GM12874 (cell line): ENCODE measurements around the gene ZNF181.

Source experiments
- TF ChIP-seq, protein P1 (sequence below): IDR thresholded peaks from 2 replicates; pipeline ENCODE4 v1.5.1; 2011; ENCODE audit warnings: low read depth, mild to moderate bottlenecking, control low read depth, low read length, moderate library complexity; ENCODE audit not compliant: insufficient read depth

ZNF181 gene

DNA sequence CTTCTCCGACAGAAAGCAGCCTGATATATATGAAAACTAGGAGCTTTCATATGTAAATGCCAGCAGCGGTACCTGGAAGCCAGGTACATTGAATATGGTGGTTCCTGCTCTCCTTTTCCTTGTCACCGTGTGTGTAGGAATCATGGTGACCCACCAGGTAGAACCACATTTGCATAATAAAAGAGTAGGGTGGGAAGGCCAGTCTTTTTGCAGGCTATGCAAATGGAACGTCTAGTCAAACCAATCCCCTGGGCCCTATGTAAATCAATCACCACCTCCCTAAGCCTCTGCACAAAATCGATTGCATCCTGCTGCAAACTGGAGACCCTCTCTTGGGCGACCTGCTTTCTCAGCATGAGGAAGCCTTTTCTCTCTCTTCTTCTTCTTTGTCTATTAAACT is 22.2 kb upstream of the ZNF181 start:
- TF ChIP-seq, protein P1, sequence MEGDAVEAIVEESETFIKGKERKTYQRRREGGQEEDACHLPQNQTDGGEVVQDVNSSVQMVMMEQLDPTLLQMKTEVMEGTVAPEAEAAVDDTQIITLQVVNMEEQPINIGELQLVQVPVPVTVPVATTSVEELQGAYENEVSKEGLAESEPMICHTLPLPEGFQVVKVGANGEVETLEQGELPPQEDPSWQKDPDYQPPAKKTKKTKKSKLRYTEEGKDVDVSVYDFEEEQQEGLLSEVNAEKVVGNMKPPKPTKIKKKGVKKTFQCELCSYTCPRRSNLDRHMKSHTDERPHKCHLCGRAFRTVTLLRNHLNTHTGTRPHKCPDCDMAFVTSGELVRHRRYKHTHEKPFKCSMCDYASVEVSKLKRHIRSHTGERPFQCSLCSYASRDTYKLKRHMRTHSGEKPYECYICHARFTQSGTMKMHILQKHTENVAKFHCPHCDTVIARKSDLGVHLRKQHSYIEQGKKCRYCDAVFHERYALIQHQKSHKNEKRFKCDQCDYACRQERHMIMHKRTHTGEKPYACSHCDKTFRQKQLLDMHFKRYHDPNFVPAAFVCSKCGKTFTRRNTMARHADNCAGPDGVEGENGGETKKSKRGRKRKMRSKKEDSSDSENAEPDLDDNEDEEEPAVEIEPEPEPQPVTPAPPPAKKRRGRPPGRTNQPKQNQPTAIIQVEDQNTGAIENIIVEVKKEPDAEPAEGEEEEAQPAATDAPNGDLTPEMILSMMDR, result no peak

DNA sequence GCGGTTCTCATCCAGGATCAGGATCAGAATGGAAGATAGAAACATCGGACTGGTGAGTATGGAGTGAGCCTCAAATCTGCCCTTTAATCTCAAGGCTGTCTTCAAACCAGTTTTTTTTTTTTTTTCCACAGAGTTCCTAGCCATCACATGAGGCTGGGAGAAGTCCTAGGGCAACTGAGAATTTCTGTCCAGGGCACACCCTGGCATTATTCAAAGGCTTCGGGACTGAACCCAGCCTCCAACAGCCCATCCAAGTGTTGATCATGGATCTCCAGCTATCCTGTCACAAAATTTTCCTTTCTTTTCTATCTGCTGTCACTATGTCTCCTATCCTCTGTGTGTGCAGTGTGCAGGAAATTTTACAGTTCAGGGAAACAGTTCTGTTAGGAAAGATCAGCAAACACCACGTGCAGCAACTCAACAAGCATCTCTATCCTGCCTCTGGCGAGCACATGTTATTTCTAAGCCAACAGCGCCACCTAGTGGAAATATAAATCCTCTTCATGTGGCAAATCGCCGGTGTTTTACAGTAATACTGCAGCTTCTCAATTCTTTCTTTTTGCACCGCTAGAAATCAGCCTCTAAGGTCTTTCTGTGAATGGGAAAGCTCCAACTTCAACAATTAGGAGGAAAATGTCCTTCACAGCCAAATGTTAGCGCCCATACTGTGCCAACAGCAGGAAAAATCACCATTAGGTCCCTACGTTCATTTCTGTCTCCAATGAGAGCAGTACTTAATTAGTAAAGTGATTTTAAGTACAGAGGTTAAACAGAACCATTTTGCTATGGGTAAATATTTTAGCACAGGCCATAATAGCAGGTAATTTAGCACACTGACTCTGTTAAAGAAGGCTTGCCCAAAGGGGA is 21.4 kb upstream of the ZNF181 start:
- TF ChIP-seq, protein P1, result peak; percentile 41; the same call in 1 of the 2 replicates

DNA sequence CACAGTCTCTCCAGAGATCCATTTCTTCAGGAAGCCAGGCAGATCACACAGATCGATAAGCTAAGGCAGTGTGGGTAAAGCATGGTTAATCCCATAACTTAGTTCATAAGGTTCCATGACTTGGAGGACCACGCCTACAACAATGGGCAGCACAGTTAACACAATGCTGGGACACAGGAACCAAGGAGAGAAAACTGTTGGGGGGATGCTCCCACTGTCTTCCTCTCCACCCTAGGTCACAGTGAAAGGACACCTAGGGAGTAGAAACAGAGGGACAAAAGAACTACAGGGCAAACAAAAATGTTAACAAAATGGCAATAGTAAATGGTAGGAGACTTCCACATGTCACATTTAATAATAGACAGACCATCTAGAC is 20.8 kb upstream of the ZNF181 start:
- TF ChIP-seq, protein P1, result no peak

DNA sequence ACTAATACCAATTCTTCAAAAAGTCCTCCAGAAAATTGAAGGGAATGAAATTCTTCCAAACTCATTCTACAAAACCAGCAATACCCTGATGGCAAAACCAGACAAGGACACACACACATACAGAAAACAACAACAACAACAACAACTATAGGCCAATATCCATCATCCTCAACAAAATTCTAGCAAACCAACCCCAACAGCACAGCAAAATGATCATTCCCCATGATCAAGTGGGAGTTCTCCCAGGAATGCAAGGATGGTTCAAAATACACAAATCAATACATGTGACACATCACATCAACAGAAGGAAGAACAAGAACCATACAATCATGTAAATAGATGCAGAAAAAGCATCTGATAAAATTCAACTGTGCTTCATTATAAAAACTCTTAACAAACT is 18.7 kb upstream of the ZNF181 start:
- TF ChIP-seq, protein P1, result no peak

DNA sequence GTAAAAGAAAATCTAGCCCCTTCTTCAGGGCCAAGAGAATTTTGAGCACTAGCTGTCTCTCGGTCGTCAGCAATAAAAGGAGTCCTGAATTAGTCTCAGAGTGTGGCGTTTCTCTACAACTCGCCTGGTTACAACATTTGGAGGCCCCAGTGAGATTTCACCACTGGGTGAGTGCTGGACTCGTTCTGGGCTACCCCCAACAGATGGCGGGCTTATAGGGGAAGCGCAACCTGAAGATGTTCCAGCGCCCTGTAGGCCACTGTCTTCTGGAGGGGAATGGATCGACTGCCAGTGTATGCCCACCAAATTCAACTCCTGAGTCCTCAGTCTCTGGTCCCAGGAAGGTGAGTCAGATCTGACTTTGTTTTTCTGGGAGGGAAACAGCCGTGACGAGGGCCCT is 11.7 kb upstream of the ZNF181 start:
- TF ChIP-seq, protein P1, result no peak

DNA sequence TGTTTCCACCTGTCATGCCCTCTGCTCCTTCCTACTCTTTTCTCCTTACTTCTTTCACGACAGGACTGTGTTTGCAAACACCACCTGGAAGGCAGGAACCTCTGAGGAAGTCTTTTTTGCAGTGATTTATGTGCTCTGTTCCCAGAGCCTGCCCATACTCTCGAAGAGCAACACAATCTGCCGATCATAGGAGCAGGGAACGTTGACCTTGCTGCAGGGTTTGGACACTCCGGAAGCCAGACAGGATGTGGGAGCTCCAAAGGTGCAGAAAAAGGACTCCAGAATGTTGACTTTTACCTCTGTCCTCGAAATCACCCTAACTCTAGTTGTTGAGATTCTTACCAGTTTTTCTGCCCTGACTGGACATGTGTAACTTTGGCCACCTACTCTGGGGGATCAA is 8.6 kb upstream of the ZNF181 start:
- TF ChIP-seq, protein P1, result no peak

DNA sequence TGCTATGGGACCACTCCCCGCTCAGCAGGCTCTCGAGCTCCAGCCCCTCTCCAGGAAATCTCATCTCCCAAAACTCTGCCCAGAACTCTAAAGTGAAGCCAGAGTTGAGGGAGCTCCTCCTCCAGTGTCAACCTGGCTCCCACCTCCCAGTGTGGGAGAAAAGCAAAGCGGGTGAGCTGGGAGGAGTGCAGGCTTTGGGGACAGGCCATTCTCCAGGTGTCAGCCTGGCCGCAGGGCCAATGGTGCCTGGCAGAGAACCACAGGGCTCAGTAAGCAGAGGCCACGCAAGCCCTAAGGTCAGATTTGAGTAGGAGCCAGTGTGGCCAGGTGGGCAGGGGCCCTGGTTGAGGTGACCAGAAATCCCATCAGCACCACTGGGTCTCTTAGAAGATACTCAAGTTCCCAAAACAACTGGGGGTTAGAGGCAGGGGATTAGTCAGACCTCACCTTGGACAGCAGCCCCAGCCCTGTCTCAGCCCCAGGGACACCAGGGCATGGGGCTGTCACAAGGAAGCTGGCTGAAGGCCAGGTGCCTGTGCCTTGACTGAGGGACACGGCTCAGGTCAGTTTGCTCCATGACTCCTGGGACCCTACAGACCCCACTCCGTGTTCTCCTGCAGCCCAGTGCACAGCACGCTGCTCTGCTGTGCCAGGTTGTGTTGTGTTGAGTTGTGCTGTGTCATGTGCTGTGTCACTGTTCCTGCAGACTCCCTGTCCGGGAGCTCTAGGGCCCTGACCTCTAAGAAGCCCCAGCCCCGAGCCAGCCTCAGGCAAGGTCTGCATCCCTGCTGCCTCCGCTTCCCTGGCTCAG is 2.8 kb upstream of the ZNF181 start:
- TF ChIP-seq, protein P1, result no peak
